Psoas muscle (tissue), 8 donors: ENCODE data around the gene PSMB7. TPM values are rescaled to one million over a fixed set of nuclear protein-coding genes. Genes with fewer than 3 reads are reported as not detected.
A peak's percentile ranks its signal among the peaks of the same experiment; 100 is the strongest.

ENCODE experiments used
- ATAC-seq, 4 donors: fragments of 200-7000 bp; cut with Tn5 transposase; one replicate each; pipeline ENCODE4 v1.9.1; 2020; ENCODE audit warnings: moderate library complexity in 3 of 4, mild to moderate bottlenecking in 2 of 4
- DNase-seq, 2 donors: peaks; one replicate each; pipeline ENCODE4 v3.0.0-alpha.2; 2020
- H3K27ac ChIP-seq: fragments of 200-600 bp; one replicate; pipeline ENCODE4 v1.8.0; 2022
- H3K27me3 ChIP-seq, 3 donors: fragments of 200-600 bp in 1 of 3; one replicate each; pipeline versions ENCODE4 v1.6.1 to v1.8.0; 2013 to 2022; ENCODE audit warnings: low read length in 2 of 3, mild to moderate bottlenecking in 2 of 3, moderate library complexity in 1 of 3; ENCODE audit not compliant: insufficient read depth in 3 of 3
- H3K36me3 ChIP-seq, 2 donors: fragments of 200-600 bp in 1 of 2; one replicate each; pipeline versions ENCODE4 v1.6.1 to v1.8.0; 2013 to 2022; ENCODE audit warnings: low read depth in 1 of 2, mild to moderate bottlenecking in 1 of 2, moderate library complexity in 1 of 2; ENCODE audit not compliant: insufficient read depth in 1 of 2
- H3K4me1 ChIP-seq: fragments of 200-600 bp; one replicate; pipeline ENCODE4 v1.8.0; 2022
- H3K4me3 ChIP-seq: fragments of 200-600 bp; one replicate; pipeline ENCODE4 v1.8.0; 2022; ENCODE audit warnings: mild to moderate bottlenecking
- H3K9me3 ChIP-seq: fragments of 200-600 bp; one replicate; pipeline ENCODE4 v1.8.0; 2022
- WGBS, 3 donors: extraction: QIAGEN DNeasy Blood & Tissue Kit; methylation state at CpG; one replicate each; pipeline versions ENCODE4 v1.1.6 to v1.1.7; 2013; 5-methylcytosine and 5-hydroxymethylcytosine counted together
- intact Hi-C, 2 donors: fragments of 100-400 bp; cut with DNase I; formaldehyde crosslinking; loops; one replicate each; pipeline versions ENCODE4 v1.11.0 to v1.14.2; 2022
- polyA plus RNA-seq, 3 donors: library from polyadenylated mRNA; stranded (reverse); fragments of 200-250 nt; gene quantifications; one replicate each; pipeline ENCODE4 v1.2.3, GENCODE V29; 2013
- total RNA-seq, 4 donors: library from RNA; stranded (reverse); fragmentation: NEBNext Ultra II Directional in 2 of 4; extraction: Animal tissue kit (Norgen Biotek cat#: 25700) in 2 of 4; gene quantifications; one replicate each; pipeline versions ENCODE4 v1.2.1 to v1.2.4, GENCODE V29; 2021 to 2023
- TF ChIP-seq, protein P1 (sequence below): fragments of 200-600 bp; IDR thresholded peaks from one replicate; pipeline ENCODE4 v1.8.0; 2022; ENCODE audit warnings: antibody characterized with exemption
- donor health status: healthy with polysubstance abuse.
- donor health status: DM: no; HTN: no; CAD: no; lungs with moderate emphysema.
- donor health status: Bipolar disorder and iron deficiency.
- donor health status: healthy.
- donor health status: DM: yes; HTN: yes; CAD: no.
- donor health status: DM: no; HTN: no; CAD: no.
- donor health status: DM: no; HTN: no; CAD: no.
- donor health status: DM: yes; HTN: yes; CAD: no.

The PSMB7 gene
- total and polyA plus RNA-seq, 7 donors = 144 to 421 (median 189) TPM

DNA sequence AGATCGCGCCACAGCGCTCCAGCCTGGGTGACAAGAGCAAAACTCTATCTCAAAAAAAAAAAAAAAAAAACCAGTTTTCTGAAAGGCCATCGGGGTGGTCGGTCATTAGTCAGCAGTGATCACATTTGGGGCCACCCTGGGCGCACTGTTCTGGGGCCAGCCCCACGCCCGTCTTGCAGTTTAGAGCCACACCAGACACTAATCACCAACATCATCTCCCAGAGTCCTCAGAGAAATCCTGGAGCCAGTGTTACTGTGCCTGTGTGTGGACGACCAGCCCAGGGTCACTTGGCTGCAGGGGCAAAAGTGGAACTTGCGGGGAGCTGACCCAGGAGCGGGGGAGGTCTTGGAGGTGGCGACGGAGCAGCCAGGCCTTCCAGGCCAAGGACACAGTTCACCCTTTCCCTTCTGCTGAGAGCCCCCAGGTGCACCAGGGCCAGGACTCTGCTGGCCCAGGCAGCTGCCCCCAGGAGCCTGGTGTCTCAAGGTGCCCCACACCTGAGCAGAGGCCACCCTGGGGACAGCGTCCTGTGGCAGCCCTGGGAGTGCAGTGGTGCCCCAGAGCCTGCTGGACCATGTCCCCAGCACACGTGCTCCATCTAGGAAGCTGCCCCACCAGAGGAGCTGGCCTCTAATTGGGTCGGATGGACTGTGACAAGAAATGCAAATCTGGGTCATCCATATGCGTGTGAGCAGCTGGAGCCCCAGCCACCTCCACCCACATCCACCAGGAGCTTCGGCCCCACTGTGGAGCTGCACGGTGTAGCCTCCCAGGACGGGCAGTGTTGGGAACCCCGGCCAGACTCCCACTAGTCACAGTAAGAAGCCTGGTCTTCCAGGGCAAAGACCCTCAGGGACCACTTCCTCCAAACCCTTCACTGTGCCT is 106.4 kb downstream of the PSMB7 start:
- Histone ChIP-seq H3K9me3 (no peaks in the 10 kb centered on the region), H3K4me3 (no peak overlapping the region), H3K36me3 (peaks cover 0 to 7% of the 10 kb centered on the region in 2 donors), H3K27me3 (no peaks in the 10 kb centered on the region), H3K4me1 (no peaks in the 10 kb centered on the region), H3K27ac (no peak overlapping the region)
- ATAC-seq (peak in 1 of 4 donors; percentile 12), DNase-seq (no peak)
- intact Hi-C loops = no loop called here
- 92 to 95% (median 93%) methylated on average over 21 of the region's 21 CpGs for WGBS, 3 donors
- TF ChIP-seq, protein P1, sequence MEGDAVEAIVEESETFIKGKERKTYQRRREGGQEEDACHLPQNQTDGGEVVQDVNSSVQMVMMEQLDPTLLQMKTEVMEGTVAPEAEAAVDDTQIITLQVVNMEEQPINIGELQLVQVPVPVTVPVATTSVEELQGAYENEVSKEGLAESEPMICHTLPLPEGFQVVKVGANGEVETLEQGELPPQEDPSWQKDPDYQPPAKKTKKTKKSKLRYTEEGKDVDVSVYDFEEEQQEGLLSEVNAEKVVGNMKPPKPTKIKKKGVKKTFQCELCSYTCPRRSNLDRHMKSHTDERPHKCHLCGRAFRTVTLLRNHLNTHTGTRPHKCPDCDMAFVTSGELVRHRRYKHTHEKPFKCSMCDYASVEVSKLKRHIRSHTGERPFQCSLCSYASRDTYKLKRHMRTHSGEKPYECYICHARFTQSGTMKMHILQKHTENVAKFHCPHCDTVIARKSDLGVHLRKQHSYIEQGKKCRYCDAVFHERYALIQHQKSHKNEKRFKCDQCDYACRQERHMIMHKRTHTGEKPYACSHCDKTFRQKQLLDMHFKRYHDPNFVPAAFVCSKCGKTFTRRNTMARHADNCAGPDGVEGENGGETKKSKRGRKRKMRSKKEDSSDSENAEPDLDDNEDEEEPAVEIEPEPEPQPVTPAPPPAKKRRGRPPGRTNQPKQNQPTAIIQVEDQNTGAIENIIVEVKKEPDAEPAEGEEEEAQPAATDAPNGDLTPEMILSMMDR = no peak

DNA sequence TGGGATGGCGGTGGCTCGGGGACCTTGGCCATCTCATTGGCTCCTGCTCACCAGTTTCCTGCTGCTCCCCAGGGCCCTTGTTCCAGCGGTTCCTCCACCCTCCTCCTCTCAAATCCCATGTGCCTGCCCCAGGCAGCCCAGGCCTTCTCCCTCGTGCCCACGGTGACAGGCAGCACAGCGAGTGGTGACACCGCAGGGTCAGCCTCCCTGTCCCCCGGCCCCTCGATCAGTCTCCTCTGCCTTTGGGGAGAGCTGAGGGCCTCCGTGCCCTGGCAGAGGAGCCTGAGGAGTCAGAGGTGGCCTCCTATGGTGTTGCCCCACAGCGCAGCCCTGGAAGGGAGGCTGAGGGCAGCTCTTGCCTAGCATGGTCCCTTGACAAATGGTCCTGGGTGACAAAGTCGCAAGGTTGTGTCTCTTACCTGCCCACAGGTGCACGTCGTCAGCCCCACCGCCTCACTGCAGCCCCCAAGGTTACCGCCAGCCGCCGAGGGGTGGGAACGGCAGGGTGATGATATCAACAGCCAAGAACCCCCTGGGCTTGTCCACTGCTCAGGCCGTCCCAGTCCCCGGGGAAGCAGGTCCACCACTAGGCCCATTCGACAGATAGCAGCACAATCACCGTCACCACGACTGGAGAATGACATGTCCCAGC is 107.7 kb downstream of the PSMB7 start:
- Histone ChIP-seq H3K36me3 (peaks cover 0 to 5% of the 10 kb centered on the region in 2 donors), H3K4me1 (no peaks in the 10 kb centered on the region), H3K27ac (no peak overlapping the region), H3K4me3 (no peak overlapping the region), H3K27me3 (no peaks in the 10 kb centered on the region), H3K9me3 (no peaks in the 10 kb centered on the region)
- intact Hi-C loops = no loop called here
- ATAC-seq = no peak
- 89 to 90% (median 89%) methylated on average over 24 of the region's 24 CpGs for WGBS, 3 donors
- TF ChIP-seq, protein P1 = no peak
- DNase-seq = no peak

DNA sequence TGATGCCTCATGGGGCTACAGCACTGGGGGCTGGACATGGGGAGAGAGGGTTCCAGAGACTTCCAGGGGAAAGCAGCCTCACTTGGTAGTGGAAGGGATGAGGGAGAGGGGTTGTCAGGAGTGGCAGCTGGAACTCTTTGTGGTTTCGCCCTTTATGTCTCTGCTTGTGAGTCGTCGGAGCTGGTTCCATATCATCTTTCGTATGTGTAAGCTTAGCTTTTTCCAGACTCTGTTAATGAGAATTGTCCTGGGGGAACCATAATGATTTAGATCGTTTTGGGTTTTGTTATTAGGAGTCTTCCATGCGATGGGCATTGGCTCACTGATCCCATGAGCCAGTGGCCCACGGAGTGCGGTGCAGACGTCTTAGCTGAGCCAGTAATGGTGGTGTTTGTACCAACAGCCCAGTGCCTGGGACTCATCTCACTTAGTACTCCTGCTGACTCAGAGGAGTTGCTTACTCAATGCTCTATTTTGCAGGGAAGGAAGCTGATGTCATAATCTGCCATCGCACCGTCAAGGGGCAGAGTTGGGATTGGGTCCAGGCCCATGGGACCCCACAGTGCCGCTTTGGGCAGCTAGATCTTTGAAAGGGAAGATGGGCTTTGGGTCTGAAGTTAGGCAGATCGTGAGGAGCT is 109.0 kb downstream of the PSMB7 start:
- intact Hi-C loops = no loop called here
- WGBS, 3 donors = 67 to 80% (median 69%) methylated on average over 13 of the region's 13 CpGs
- TF ChIP-seq, protein P1 = no peak
- Histone ChIP-seq H3K4me1 (no peaks in the 10 kb centered on the region), H3K9me3 (no peaks in the 10 kb centered on the region), H3K36me3 (peaks cover 0 to 4% of the 10 kb centered on the region in 2 donors), H3K27ac (no peak overlapping the region), H3K4me3 (no peak overlapping the region), H3K27me3 (no peaks in the 10 kb centered on the region)
- DNase-seq (no peak), ATAC-seq (peak in 1 of 4 donors; percentile 21)

DNA sequence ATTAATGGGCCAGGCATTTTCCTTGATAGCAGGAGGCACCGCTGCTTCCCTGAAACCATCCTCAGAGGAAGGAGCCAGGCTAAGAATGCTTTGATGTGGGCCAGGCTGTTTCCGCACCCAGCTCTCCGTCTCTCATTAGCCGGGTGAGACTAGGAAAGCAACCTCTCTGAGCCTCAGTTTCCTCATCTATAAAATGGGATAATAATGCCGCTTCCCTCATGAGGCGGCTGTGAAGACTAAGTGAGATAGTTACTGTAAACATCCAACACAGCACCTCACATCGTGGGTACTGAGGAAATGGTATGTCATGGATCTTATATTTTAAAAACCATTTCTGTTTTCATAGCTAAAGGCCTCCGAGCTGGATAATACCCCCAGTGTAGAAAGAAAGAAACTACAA is 111.0 kb downstream of the PSMB7 start:
- WGBS, 3 donors = 90 to 91% (median 90%) methylated on average over 8 of the region's 8 CpGs
- Histone ChIP-seq H3K27me3 (no peaks in the 10 kb centered on the region), H3K36me3 (peaks cover 0 to 4% of the 10 kb centered on the region in 2 donors), H3K27ac (no peak overlapping the region), H3K9me3 (no peaks in the 10 kb centered on the region), H3K4me1 (no peaks in the 10 kb centered on the region), H3K4me3 (no peak overlapping the region)
- TF ChIP-seq, protein P1 = no peak
- no peak for ATAC-seq
- intact Hi-C loops = no loop called here
- DNase-seq = no peak
